Esophagus muscularis mucosa (tissue), 3 donors: Measurements from ENCODE around the gene ATP13A3.

Experiments
- POLR2A ChIP-seq: fragments of 450-650 bp; IDR thresholded peaks from one replicate; pipeline ENCODE4 v1.6.1; 2017; ENCODE audit warnings: antibody characterized with exemption, moderate library complexity, mild to moderate bottlenecking, low read depth
- TF ChIP-seq, protein P1 (sequence below), 3 experiments: fragments of 200-600 bp in 2 of 3; fragments of 450-650 bp in 1 of 3; sonication (generic) in 2 of 3; IDR thresholded peaks; one replicate each; pipeline ENCODE4 v1.5.1; 2017 to 2019; ENCODE audit warnings: antibody characterized with exemption in 3 of 3, mild to moderate bottlenecking in 2 of 3, moderate library complexity in 1 of 3

GRCh38 chr3:194382196-194382891 lies 104.5 kb downstream of the ATP13A3 start:
- TF ChIP-seq, protein P1, sequence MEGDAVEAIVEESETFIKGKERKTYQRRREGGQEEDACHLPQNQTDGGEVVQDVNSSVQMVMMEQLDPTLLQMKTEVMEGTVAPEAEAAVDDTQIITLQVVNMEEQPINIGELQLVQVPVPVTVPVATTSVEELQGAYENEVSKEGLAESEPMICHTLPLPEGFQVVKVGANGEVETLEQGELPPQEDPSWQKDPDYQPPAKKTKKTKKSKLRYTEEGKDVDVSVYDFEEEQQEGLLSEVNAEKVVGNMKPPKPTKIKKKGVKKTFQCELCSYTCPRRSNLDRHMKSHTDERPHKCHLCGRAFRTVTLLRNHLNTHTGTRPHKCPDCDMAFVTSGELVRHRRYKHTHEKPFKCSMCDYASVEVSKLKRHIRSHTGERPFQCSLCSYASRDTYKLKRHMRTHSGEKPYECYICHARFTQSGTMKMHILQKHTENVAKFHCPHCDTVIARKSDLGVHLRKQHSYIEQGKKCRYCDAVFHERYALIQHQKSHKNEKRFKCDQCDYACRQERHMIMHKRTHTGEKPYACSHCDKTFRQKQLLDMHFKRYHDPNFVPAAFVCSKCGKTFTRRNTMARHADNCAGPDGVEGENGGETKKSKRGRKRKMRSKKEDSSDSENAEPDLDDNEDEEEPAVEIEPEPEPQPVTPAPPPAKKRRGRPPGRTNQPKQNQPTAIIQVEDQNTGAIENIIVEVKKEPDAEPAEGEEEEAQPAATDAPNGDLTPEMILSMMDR (IDR thresholded peaks at IDR 0.05) = no peak
- no peak for TF ChIP-seq POLR2A
